Immature natural killer cell (primary cell): Measurements from ENCODE around the gene CDC42SE2. TPM values are rescaled to one million over a fixed set of nuclear protein-coding genes. Genes with fewer than 3 reads are reported as not detected.
"Not testable (repeated sequence)": the region's sequence is repeated elsewhere in the genome, so short reads cannot be mapped to it uniquely, and the experiment has no call there.

Experiments used
- DNase-seq, 3 donors: peaks; one replicate each; pipeline ENCODE4 v3.0.0; 2022; ENCODE audit warnings: mixed read lengths in 1 of 3
- H3K27ac Mint-ChIP-seq, 6 donors: one replicate each; pipeline ENCODE4 v1.8.0; 2020; ENCODE audit warnings: mixed read lengths in 6 of 6, mild to moderate bottlenecking in 5 of 6, inconsistent platforms in 4 of 6, moderate library complexity in 3 of 6
- H3K27me3 Mint-ChIP-seq, 3 donors: one replicate each; pipeline ENCODE4 v1.8.0; 2020 to 2021; ENCODE audit warnings: low read depth in 3 of 3, mild to moderate bottlenecking in 3 of 3, mixed read lengths in 3 of 3, moderate library complexity in 3 of 3, inconsistent platforms in 1 of 3
- H3K36me3 Mint-ChIP-seq, 3 donors: one replicate each; pipeline ENCODE4 v1.8.0; 2020; ENCODE audit warnings: mixed read lengths in 3 of 3, inconsistent platforms in 2 of 3, mild to moderate bottlenecking in 2 of 3
- H3K4me1 Mint-ChIP-seq, 2 donors: one replicate each; pipeline ENCODE4 v1.8.0; 2020; ENCODE audit warnings: inconsistent platforms in 2 of 2, mild to moderate bottlenecking in 2 of 2, mixed read lengths in 2 of 2, moderate library complexity in 1 of 2
- H3K4me3 Mint-ChIP-seq, 5 donors: one replicate each; pipeline ENCODE4 v1.8.0; 2020; ENCODE audit warnings: mild to moderate bottlenecking in 5 of 5, mixed read lengths in 5 of 5, inconsistent platforms in 3 of 5, moderate library complexity in 3 of 5
- H3K9me3 Mint-ChIP-seq, 6 donors: one replicate each; pipeline ENCODE4 v1.8.0; 2020; ENCODE audit warnings: mild to moderate bottlenecking in 6 of 6, mixed read lengths in 6 of 6, inconsistent platforms in 4 of 6, moderate library complexity in 3 of 6
- polyA plus RNA-seq, 3 donors: library from polyadenylated mRNA; unstranded; fragments of 300-500 nt; fragmentation: Illumina TruSeq; gene quantifications; one replicate each; pipeline ENCODE4 v1.2.3, GENCODE V29; 2021

CDC42SE2 gene
- polyA plus RNA-seq, 3 donors from 2014 or later = 296 to 536 (median 342) TPM

DNA sequence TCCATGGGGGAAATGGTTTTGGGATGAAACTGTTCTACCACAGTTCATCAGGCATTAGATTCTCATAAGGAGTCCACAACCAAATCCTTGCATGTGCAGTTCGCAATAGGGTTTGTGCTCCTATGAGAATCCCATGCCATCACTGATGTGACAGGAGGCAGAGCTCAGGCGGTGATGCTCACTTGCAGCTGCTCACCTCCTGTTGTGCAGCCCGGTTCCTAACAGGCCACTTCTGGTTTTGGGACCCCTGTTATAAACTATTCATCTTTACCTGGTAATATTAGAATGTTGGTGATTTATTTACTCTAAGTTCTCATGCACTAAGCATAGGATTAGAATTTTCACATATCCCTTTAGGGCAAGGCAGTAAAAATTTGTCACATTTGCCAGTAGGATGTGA is 122.3 kb downstream of the CDC42SE2 start:
- H3K36me3 Mint-ChIP-seq = peaks cover 0 to 24% (median 7%) of the 10 kb centered on the region in 3 donors
- peaks cover 0 to 9% (median 6%) of the 10 kb centered on the region in 3 donors for H3K27me3 Mint-ChIP-seq
- peak overlapping the region in 5 of 6 donors; percentile 12 to 75 (median 36) for H3K27ac Mint-ChIP-seq
- H3K9me3 Mint-ChIP-seq = no peaks in the 10 kb centered on the region
- DNase-seq = no peak
- H3K4me3 Mint-ChIP-seq = no peak overlapping the region
- peaks cover 41 to 77% of the 10 kb centered on the region in 2 donors for H3K4me1 Mint-ChIP-seq

DNA sequence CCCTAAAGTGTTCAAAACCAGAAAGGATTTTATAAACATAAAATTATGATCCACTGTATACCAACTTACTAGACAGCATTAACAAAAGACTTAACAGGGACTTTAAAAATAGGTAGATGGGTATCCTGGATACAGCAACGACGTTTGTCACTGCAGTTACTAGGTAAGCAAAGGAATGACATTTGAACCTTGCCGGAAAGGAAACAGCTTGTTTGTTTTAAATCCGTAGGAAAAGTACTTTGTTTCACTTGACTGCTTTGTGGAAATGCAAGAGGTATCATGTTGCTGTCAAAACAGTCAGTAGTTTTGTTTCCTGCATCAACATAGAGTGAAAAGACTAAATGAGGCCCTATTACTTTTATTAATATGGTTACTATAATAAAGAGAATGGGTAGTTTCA is 122.9 kb downstream of the CDC42SE2 start:
- Mint-ChIP-seq H3K4me1 (peaks cover 34 to 72% of the 10 kb centered on the region in 2 donors), H3K9me3 (no peaks in the 10 kb centered on the region), H3K27ac (peak overlapping the region in 4 of 6 donors; percentile 28 to 55 (median 52)), H3K27me3 (peaks cover 0 to 8% (median 7%) of the 10 kb centered on the region in 3 donors), H3K4me3 (no peak overlapping the region), H3K36me3 (peaks cover 0 to 23% (median 7%) of the 10 kb centered on the region in 3 donors)
- DNase-seq = no peak

DNA sequence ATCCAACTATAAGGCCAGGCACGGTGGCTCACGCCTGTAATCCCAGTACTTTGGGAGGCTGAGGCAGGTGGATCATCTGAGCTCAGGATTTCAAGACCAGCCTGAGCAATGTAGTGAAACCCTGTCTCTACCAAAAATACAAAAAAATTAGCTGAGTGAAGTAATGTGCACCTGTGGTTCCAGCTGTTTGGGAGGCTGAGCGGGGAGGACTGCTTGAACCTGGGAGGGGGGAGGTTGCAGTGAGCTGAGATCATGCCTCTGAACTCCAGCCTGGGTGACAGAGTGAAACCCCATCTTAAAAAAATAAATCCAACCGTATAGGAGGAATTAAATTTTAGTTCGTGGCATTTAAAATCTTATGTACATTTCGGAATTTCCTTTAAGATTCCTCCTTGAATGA is 123.4 kb downstream of the CDC42SE2 start:
- Mint-ChIP-seq H3K4me1 (peaks cover 30 to 72% of the 10 kb centered on the region in 2 donors), H3K9me3 (no peaks in the 10 kb centered on the region)

DNA sequence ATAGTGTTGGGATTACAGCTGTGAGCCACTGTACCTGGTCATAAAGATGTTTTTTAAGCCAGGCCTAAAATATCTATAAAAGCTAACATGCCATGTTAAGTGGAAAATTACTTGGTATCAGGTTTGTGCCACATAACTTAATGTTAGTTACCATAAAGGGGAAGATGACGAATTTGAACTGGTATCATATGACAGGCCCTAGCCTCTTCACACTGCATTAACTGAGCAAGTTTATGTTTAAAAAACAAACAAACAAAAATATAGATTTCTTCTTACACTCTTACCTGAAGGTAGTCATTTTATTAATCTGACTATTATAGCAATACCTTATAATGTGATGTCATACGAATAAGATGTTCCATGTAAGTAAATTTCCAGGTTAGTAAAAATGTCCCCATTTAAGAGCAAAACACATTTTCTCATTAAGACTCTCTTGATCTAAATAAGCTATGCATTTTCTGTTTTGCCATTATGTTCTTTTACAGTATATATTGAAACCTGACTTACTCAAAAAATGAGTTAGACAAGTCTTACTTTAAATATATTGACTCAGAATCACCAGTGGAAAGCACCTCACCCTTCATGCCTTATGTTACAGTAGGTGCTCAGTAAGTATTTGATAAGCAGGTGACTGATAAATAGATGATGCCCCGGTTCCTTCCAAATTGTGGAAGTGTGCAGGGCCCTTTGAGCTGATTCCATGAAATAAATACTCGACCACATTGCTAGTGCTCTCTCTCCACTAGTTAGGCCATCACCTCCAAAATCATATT is 125.4 kb downstream of the CDC42SE2 start:
- no peak for DNase-seq
- Mint-ChIP-seq H3K4me3 (no peak overlapping the region), H3K27me3 (peaks cover 0 to 11% (median 3%) of the 10 kb centered on the region in 3 donors), H3K36me3 (peaks cover 7 to 46% (median 13%) of the 10 kb centered on the region in 3 donors), H3K4me1 (peaks cover 17 to 72% of the 10 kb centered on the region in 2 donors), H3K9me3 (no peaks in the 10 kb centered on the region), H3K27ac (peak overlapping the region; percentile 50 to 85 (median 72))

More for the DNA sequence above, 123.4 kb downstream of the CDC42SE2 start:
- Mint-ChIP-seq H3K4me3 (no peak overlapping the region), H3K36me3 (peaks cover 0 to 27% (median 7%) of the 10 kb centered on the region in 3 donors), H3K27ac (peak overlapping the region in 5 of 6 donors; percentile 10 to 55 (median 28)), H3K27me3 (peaks cover 0 to 11% (median 5%) of the 10 kb centered on the region in 3 donors)
- DNase-seq = no peak

DNA sequence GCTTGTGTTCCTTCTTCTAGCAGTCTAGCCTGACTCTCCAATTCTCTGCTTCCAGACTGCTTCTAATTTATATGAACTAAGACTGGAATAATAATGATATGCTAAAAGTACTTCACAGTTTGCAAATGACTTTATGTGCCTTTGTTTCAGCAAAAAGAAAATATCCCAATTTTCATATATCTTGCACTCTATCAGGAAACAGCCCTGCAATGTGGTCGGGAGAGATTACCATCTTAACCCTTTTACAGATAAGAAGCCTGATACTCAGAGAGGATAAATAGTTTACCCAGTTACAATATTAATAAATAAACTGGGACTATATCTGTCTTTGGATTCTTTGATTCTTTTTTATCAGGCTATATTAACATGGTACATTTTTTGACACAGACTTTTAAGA is 126.0 kb downstream of the CDC42SE2 start:
- no peak for DNase-seq
- no peak overlapping the region for H3K4me3 Mint-ChIP-seq
- no peaks in the 10 kb centered on the region for H3K9me3 Mint-ChIP-seq
- peaks cover 14 to 68% of the 10 kb centered on the region in 2 donors for H3K4me1 Mint-ChIP-seq
- H3K36me3 Mint-ChIP-seq = peaks cover 8 to 46% (median 14%) of the 10 kb centered on the region in 3 donors
- H3K27me3 Mint-ChIP-seq = peaks cover 0 to 11% (median 3%) of the 10 kb centered on the region in 3 donors
- H3K27ac Mint-ChIP-seq = peak overlapping the region; percentile 17 to 85 (median 72)

DNA sequence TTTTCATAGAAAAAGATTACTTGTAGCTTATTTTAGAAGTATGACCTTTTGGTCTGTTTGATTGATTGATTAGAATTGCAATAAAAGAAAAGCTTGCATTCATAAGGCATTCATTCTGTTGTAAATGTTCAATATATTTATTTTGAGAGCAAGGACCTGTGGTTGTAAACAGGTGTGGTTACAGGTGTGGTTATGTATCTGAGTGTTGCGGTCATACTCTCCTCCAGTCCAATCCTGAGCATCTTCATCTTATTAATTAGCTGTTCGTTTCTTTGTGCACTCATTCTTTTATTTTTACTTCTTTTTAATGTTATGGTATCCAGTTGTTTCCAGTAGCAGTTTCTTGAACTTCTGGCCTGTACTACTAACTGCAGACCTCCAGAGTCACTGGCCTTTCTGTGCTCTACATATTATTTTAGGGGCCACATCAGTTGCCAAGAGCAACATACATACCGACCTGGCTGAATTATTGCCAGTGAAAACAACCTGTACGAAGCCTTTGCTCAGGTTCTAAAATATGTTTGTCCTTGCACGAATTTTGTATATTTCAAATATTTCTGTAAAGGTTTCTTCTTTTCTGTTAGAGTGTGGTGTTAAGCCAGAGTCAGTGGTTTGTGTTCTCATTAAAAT is 128.7 kb downstream of the CDC42SE2 start:
- DNase-seq = no peak
- Mint-ChIP-seq H3K9me3 (no peaks in the 10 kb centered on the region), H3K36me3 (peaks cover 14 to 45% (median 15%) of the 10 kb centered on the region in 3 donors), H3K27me3 (peaks cover 0 to 19% (median 12%) of the 10 kb centered on the region in 3 donors), H3K27ac (peak overlapping the region; percentile 51 to 91 (median 72)), H3K4me3 (no peak overlapping the region), H3K4me1 (peaks cover 15 to 78% of the 10 kb centered on the region in 2 donors)

DNA sequence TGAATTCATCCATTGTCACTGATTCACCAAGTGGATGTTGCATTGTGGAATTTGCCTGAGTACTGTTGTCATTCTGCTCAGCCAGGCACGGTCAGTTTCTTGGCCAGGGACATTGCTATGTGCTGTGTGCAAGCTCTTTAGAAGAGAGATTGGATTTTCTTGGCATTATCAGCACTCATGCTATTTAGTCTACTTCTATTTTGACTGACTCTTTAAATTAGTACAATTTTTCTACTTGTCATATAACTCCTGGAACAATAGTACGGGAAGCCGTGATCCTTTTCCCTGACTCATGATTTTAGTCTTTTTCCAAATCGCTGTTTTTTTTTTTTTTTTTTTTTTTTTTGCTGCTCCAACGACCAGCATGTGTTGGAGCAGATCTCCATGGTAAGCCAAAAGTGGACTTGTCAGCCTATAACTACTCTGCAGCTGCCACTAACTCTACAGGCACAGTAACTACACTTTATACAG is 129.7 kb downstream of the CDC42SE2 start:
- H3K27me3 Mint-ChIP-seq = peaks cover 0 to 22% (median 15%) of the 10 kb centered on the region in 3 donors
- peaks cover 17 to 49% (median 23%) of the 10 kb centered on the region in 3 donors for H3K36me3 Mint-ChIP-seq

DNA sequence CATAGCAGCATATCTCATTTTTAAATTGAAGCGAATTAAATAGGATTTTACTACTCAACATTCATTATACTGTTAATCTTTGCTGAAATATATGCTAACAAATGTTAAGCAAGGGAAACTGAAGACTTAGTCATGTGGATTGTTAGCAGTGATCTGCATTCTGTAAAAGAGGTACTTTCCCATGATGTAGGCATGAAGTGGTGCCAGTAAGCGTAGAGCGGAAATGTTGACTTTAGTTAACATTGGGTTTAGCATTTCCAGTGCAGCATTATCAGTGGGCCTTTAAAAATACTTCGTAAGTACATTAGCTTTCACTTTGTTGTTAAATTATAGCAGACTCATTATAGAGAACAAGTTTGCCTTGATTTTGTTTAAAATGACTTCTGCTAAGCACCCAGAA is 130.3 kb downstream of the CDC42SE2 start:
- peaks cover 0 to 22% (median 17%) of the 10 kb centered on the region in 3 donors for H3K27me3 Mint-ChIP-seq
- H3K4me1 Mint-ChIP-seq = peaks cover 17 to 74% of the 10 kb centered on the region in 2 donors
- no peaks in the 10 kb centered on the region for H3K9me3 Mint-ChIP-seq
- DNase-seq = peak in 1 of 3 donors; percentile 48
- peaks cover 20 to 50% (median 28%) of the 10 kb centered on the region in 3 donors for H3K36me3 Mint-ChIP-seq
- H3K27ac Mint-ChIP-seq = peak overlapping the region; percentile 30 to 79 (median 66)
- peak overlapping the region in 1 of 5 donors; percentile 44 for H3K4me3 Mint-ChIP-seq

More for the DNA sequence above, 129.7 kb downstream of the CDC42SE2 start:
- Mint-ChIP-seq H3K9me3 (no peaks in the 10 kb centered on the region), H3K4me1 (peaks cover 15 to 79% of the 10 kb centered on the region in 2 donors), H3K4me3 (no peak overlapping the region), H3K27ac (peak overlapping the region; percentile 48 to 79 (median 66))
- DNase-seq = no peak

DNA sequence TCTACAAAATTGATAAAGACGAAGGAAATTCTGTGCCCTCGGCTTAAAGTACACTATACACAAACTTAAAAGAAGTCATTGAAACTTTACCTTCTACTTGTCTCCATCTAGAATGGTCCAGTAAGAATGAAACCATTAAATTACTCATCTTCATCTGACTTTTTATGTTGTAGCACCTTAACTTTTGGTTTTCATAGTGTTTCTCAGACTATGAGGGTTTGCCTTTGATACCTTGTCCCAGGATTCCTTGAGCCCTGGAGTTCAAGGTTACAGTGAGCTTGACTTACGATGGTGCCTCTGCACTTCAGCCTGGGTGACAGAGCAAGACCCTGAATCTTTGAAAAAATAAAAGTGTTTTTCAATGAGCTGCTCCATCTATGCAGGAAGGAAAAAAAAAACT is 132.2 kb downstream of the CDC42SE2 start:
- Mint-ChIP-seq H3K27me3 (peaks cover 2 to 24% (median 22%) of the 10 kb centered on the region in 3 donors), H3K27ac (peak overlapping the region; percentile 52 to 83 (median 68)), H3K4me3 (no peak overlapping the region), H3K36me3 (peaks cover 31 to 55% (median 35%) of the 10 kb centered on the region in 3 donors), H3K4me1 (peaks cover 16 to 63% of the 10 kb centered on the region in 2 donors), H3K9me3 (peaks cover 0 to 4% (median 2%) of the 10 kb centered on the region in 6 donors)
- DNase-seq = no peak

DNA sequence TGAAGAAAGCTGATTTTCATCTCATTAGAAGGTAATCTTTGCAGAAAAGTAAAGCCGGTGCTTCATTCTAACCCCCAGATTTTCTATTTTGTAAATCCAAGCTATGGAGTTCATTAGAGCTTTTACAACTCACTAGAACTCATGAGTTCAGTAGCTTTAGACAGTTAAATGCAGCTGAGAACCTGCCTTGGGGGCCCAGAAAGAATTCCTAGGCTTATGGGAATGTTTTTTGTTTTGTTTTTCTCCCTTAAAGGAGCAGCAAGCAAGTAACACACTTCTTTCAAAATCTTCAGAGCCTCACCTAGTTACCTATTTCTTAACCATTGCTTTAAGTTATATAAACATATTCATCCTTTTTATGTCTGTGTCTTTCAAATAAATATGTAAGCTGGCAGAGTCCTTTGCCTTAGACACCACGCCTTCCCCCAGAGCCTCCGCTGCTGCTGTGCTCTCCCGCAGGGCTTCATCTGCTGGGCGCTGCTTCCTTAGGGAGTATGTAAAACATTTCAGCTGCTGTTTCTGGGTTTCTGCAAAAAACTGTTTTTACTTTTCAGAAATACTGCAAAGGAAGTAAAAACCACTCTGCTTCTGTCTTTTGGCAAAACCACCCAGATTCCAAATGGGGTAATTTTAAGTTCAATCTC is 132.9 kb downstream of the CDC42SE2 start:
- H3K4me1 Mint-ChIP-seq = peaks cover 16 to 62% of the 10 kb centered on the region in 2 donors
- no peak for DNase-seq

DNA sequence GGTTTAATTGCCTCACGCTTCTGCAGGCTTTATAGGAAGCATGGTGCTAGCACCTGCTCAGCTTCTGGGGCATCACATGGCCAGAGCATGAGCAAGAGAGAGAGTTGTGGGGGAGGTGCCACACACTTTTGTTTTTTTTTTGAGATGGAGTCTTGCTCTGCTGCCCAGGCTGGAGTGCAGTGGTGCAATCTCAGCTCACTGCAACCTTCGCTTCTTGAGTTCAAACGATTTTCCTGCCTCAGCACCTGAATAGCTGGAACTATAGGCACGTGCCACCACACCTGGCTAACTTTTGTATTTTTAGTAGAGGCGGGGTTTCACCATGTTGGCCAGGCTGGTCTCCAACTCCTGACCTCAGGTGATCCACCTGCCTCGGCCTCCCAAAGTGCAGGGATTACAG is 135.2 kb downstream of the CDC42SE2 start:
- H3K4me1 Mint-ChIP-seq = peaks cover 13 to 39% of the 10 kb centered on the region in 2 donors
- peaks cover 34 to 49% (median 45%) of the 10 kb centered on the region in 3 donors for H3K36me3 Mint-ChIP-seq
- not testable (repeated sequence) for H3K4me3 Mint-ChIP-seq, H3K9me3 Mint-ChIP-seq, DNase-seq
- H3K27ac Mint-ChIP-seq = peak overlapping the region in 5 of 6 donors; percentile 13 to 67 (median 58)
- H3K27me3 Mint-ChIP-seq = peaks cover 3 to 27% (median 22%) of the 10 kb centered on the region in 3 donors

More for the DNA sequence above, 132.9 kb downstream of the CDC42SE2 start:
- Mint-ChIP-seq H3K27ac (peak overlapping the region; percentile 52 to 83 (median 67)), H3K27me3 (peaks cover 2 to 25% (median 22%) of the 10 kb centered on the region in 3 donors), H3K4me3 (no peak overlapping the region), H3K36me3 (peaks cover 32 to 53% (median 36%) of the 10 kb centered on the region in 3 donors), H3K9me3 (peaks cover 0 to 5% (median 3%) of the 10 kb centered on the region in 6 donors)

DNA sequence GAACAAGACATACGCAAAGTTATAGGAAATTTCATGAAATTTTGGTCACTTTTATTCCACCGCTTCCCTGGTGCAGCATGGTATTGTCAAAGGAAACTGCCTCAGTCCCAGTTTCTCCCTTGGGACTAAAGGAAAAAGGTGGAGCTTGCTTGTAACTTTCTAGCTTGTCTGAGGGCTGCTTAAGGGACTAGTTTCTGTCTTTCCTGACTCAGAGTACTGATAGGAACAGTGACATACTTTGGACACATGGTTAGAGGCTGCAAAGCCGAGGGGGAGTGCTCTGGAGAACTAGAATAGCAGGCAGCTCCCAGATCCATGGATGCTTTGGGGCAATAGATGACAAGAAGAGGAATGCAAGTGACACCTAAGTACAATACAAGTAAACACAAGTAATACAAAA is 136.7 kb downstream of the CDC42SE2 start:
- Mint-ChIP-seq H3K4me3 (peak overlapping the region in 1 of 5 donors; percentile 2), H3K36me3 (peaks cover 31 to 43% (median 41%) of the 10 kb centered on the region in 3 donors), H3K4me1 (peaks cover 5 to 27% of the 10 kb centered on the region in 2 donors), H3K27me3 (peaks cover 3 to 24% (median 19%) of the 10 kb centered on the region in 3 donors), H3K9me3 (peaks cover 0 to 9% (median 6%) of the 10 kb centered on the region in 6 donors), H3K27ac (peak overlapping the region in 5 of 6 donors; percentile 28 to 68 (median 65))
- DNase-seq = no peak

DNA sequence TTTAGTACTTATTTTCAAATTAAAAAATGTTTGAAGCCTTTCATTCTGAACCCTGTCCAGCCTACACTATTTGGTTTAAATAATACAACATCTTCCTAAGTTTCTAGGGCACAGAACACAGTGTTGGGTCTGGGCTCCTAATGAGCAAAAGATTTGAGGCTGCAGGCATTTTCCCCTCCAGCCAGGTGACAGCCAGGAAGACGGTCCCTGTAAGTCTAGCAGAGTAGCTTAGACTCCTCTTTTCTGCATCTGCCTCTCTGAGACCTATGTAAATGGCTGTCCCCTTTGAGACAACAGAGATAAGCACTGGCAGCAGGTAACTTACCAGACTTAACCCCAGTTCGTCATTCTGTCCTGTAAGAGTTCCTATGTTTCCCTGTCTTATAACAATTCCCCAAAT is 141.8 kb downstream of the CDC42SE2 start:
- Mint-ChIP-seq H3K36me3 (peaks cover 35 to 50% (median 38%) of the 10 kb centered on the region in 3 donors), H3K4me3 (no peak overlapping the region), H3K9me3 (peaks cover 0 to 8% (median 6%) of the 10 kb centered on the region in 6 donors), H3K27me3 (peaks cover 1 to 23% (median 8%) of the 10 kb centered on the region in 3 donors), H3K4me1 (peaks cover 2 to 8% of the 10 kb centered on the region in 2 donors), H3K27ac (peak overlapping the region in 4 of 6 donors; percentile 34 to 72 (median 57))
- DNase-seq = no peak
